HepG2 (cell line): ENCODE data around the gene CCDC88A. TPM values are rescaled to one million over a fixed set of nuclear protein-coding genes. Genes with fewer than 3 reads are reported as not detected.

Experiments used
- ATAC-seq: fragments of 200-7000 bp; cut with Tn5 transposase; 3 replicates; pipeline ENCODE4 v1.9.1; 2020; ENCODE audit warnings: mild to moderate bottlenecking, moderate library complexity
- BruUV-seq: library from RNA; stranded (reverse); fragments of 400-500 nt; replicated peaks from 2 replicates; lab custom pipeline; 2021; lab: Mats Ljungman, UMichigan
- CTCF ChIA-PET: fragments of 300-600 bp; formaldehyde crosslinking; extraction: SDS; loops from one replicate; lab custom pipeline; 2021; ENCODE audit warnings: low total read pairs, inconsistent platforms, low intra/inter-chr PET ratio; lab: Yijun Ruan, JAX
- POLR2A ChIA-PET: fragments of 350-600 bp; sonication (Branson Sonifier 250); formaldehyde crosslinking; loops from one replicate; lab custom pipeline; 2020; ENCODE audit warnings: antibody characterized with exemption, inconsistent platforms; lab: Yijun Ruan, JAX
- DNase-seq: peaks from one replicate; pipeline ENCODE4 v3.0.0-alpha.2; 2015; ENCODE audit warnings: low spot score
- FAIRE-seq: peaks from 3 replicates; lab custom pipeline; 2011; peaks lifted over from hg19 to GRCh38; lab: Jason Lieb, UNC
- H2AFZ ChIP-seq: one replicate; pipeline ENCODE4 v1.6.1; 2011; ENCODE audit warnings: low read length, inconsistent platforms
- H3K27ac ChIP-seq: fragments of 300-600 bp; 3 replicates; pipeline ENCODE4 v1.8.0; 2011; ENCODE audit warnings: mixed run types, mild to moderate bottlenecking, mixed read lengths, low read length, inconsistent platforms; ENCODE audit not compliant: insufficient read depth; ENCODE audit errors: extremely low read length
- H3K27me3 ChIP-seq, 2 experiments: fragments of 200-600 bp in 1 of 2; 2 replicates in 1 of 2; 3 replicates in 1 of 2; pipeline versions ENCODE4 v1.6.0 to v1.8.0; 2011; ENCODE audit warnings: low read length in 2 of 2, mild to moderate bottlenecking in 2 of 2, moderate library complexity in 2 of 2, inconsistent platforms in 1 of 2; ENCODE audit not compliant: insufficient read depth in 2 of 2, control insufficient read depth in 1 of 2
- H3K36me3 ChIP-seq, 2 experiments: fragments of 200-600 bp in 1 of 2; replicated peaks in 1 of 2; 2 replicates in 1 of 2; 3 replicates in 1 of 2; pipeline versions ENCODE4 v1.5.1 to v1.8.0; 2011; ENCODE audit warnings: low read length in 2 of 2, inconsistent platforms in 1 of 2; ENCODE audit not compliant: insufficient read depth in 2 of 2, control insufficient read depth in 1 of 2
- H3K4me1 ChIP-seq: 2 replicates; pipeline ENCODE4 v1.5.1; 2012; ENCODE audit warnings: low read length, inconsistent platforms; ENCODE audit not compliant: insufficient read depth
- H3K4me2 ChIP-seq: 2 replicates; pipeline ENCODE4 v1.6.0; 2011; ENCODE audit warnings: low read depth, low read length, inconsistent platforms
- H3K4me3 ChIP-seq, 3 experiments: fragments of 200-600 bp in 1 of 3; sonication (generic), shearing (Covaris generic) in 1 of 3; replicated peaks in 1 of 3; 2 replicates each; pipeline ENCODE4 v1.5.1; 2011 to 2016; ENCODE audit warnings: low read length in 3 of 3, inconsistent platforms in 2 of 3, low read depth in 2 of 3, mild to moderate bottlenecking in 2 of 3, control low read depth in 1 of 3, mixed read lengths in 1 of 3; ENCODE audit not compliant: insufficient read depth in 1 of 3
- H3K79me2 ChIP-seq: one replicate; pipeline ENCODE4 v1.6.1; 2011; ENCODE audit warnings: low read length, inconsistent platforms; ENCODE audit not compliant: insufficient read depth
- H3K9ac ChIP-seq: 2 replicates; pipeline ENCODE4 v1.6.0; 2011; ENCODE audit warnings: mild to moderate bottlenecking, low read depth, low read length, inconsistent platforms; ENCODE audit not compliant: insufficient read depth
- H3K9me3 ChIP-seq: 2 replicates; pipeline ENCODE4 v1.5.1; 2012; ENCODE audit warnings: mild to moderate bottlenecking, low read length
- H4K20me1 ChIP-seq: 2 replicates; pipeline ENCODE4 v1.6.0; 2011; ENCODE audit warnings: inconsistent platforms, mild to moderate bottlenecking, low read length, moderate library complexity; ENCODE audit not compliant: insufficient read depth
- KLF13 ChIP-seq: sonication (generic); formaldehyde crosslinking; IDR thresholded peaks from 2 replicates; pipeline ENCODE4 v1.4.0; 2020; ENCODE audit warnings: mild to moderate bottlenecking, missing genetic modification reagents
- MED13 ChIP-seq: sonication (generic); formaldehyde crosslinking; IDR thresholded peaks from 2 replicates; pipeline ENCODE4 v1.5.0; 2020; ENCODE audit warnings: missing genetic modification reagents
- NBN ChIP-seq: fragments of 450-650 bp; conservative IDR thresholded peaks from 2 replicates; pipeline ENCODE4 v1.6.1; 2017
- PAF1 ChIP-seq: IDR thresholded peaks from 2 replicates; pipeline ENCODE4 v1.6.1; 2016; ENCODE audit warnings: missing genetic modification reagents, missing compliant biosample characterization
- PAWR ChIP-seq: sonication (generic); formaldehyde crosslinking; IDR thresholded peaks from 2 replicates; pipeline ENCODE4 v1.4.0; 2020; ENCODE audit warnings: missing genetic modification reagents, mild to moderate bottlenecking, borderline replicate concordance
- PPARG ChIP-seq: conservative IDR thresholded peaks from 2 replicates; pipeline ENCODE4 v1.6.1; 2016; ENCODE audit warnings: missing biosample characterization, missing genetic modification reagents
- SP1 ChIP-seq, 2 experiments: fragments of 450-650 bp in 1 of 2; sonication (generic) in 1 of 2; formaldehyde crosslinking in 1 of 2; IDR thresholded peaks; 2 replicates each; pipeline versions ENCODE4 v1.4.0 to v1.6.1; 2016 to 2020; ENCODE audit warnings: missing genetic modification reagents in 1 of 2
- SP140L ChIP-seq: sonication (generic); formaldehyde crosslinking; IDR thresholded peaks from 2 replicates; pipeline ENCODE4 v1.4.0; 2020; ENCODE audit warnings: missing genetic modification reagents, borderline replicate concordance
- ZNF563 ChIP-seq: sonication (generic); formaldehyde crosslinking; IDR thresholded peaks from 2 replicates; pipeline ENCODE4 v1.8.0; 2022; ENCODE audit warnings: mild to moderate bottlenecking, moderate library complexity, missing genetic modification reagents
- ZNF569 ChIP-seq: sonication (generic); formaldehyde crosslinking; IDR thresholded peaks from 2 replicates; pipeline ENCODE4 v1.5.0; 2020; ENCODE audit warnings: mild to moderate bottlenecking, missing genetic modification reagents, moderate library complexity, borderline replicate concordance
- WGBS: methylation state at CpG from one replicate; pipeline ENCODE4 v1.1.6; 2017; ENCODE audit warnings: low lambda C conversion rate; 5-methylcytosine and 5-hydroxymethylcytosine counted together
- in situ Hi-C: cut with HindIII; loops from 2 replicates; pipeline ENCODE4 v1.10.0; 2017; ENCODE audit warnings: low pct_unique_long_range_greater_than_20kb; ENCODE audit not compliant: extremely low pct_ligation_motif_present
- intact Hi-C: fragments of 100-400 bp; cut with micrococcal nuclease; formaldehyde crosslinking; loops from one replicate; pipeline ENCODE4 v1.10.0; 2022; ENCODE audit not compliant: unreplicated experiment
- polyA plus RNA-seq, 8 experiments: library from polyadenylated mRNA; depleted of rRNA in 3 of 8; stranded (reverse) in 7 of 8; unstranded in 1 of 8; fragments of >200 nt; fragmentation: Illumina TruSeq in 4 of 8; extraction: Trizol in 4 of 8; gene quantifications; 2 replicates each; pipeline versions ENCODE4 v1.2.1 to v1.2.3, GENCODE V29; 2011 to 2016; ENCODE audit warnings: low read depth in 4 of 8, missing spikeins in 1 of 8, mixed read lengths in 1 of 8; ENCODE audit not compliant: insufficient read depth in 1 of 8
- total RNA-seq, 5 experiments: library from RNA; depleted of rRNA; stranded (reverse); fragments of >200 nt; fragmentation: Illumina TruSeq; extraction: Trizol; gene quantifications; 2 replicates each; pipeline ENCODE4 v1.2.3, GENCODE V29; 2016; ENCODE audit warnings: low read depth in 1 of 5
- TF ChIP-seq, protein P1 (sequence below), 2 experiments: sonication (generic) in 1 of 2; formaldehyde crosslinking in 1 of 2; IDR thresholded peaks; 2 replicates each; pipeline versions ENCODE4 v1.5.1 to v1.6.1; 2011 to 2020; ENCODE audit warnings: borderline replicate concordance in 1 of 2, low read depth in 1 of 2, low read length in 1 of 2, mild to moderate bottlenecking in 1 of 2, missing genetic modification reagents in 1 of 2, moderate library complexity in 1 of 2
- TF ChIP-seq, protein P2 (sequence below): sonication (generic); formaldehyde crosslinking; IDR thresholded peaks from 2 replicates; pipeline ENCODE4 v1.8.0; 2022; ENCODE audit warnings: mild to moderate bottlenecking, missing genetic modification reagents, moderate library complexity
- TF ChIP-seq, protein P3 (sequence below): IDR thresholded peaks from 2 replicates; pipeline ENCODE4 v1.6.1; 2012; ENCODE audit warnings: low read depth, low read length, improper control_type of control experiment

CCDC88A gene
- total and polyA plus RNA-seq, 2 of the 13 experiments (the other 11 are each of a cell fraction or from before 2014, with no cell fraction given), result 43.2 to 84.1 TPM

DNA sequence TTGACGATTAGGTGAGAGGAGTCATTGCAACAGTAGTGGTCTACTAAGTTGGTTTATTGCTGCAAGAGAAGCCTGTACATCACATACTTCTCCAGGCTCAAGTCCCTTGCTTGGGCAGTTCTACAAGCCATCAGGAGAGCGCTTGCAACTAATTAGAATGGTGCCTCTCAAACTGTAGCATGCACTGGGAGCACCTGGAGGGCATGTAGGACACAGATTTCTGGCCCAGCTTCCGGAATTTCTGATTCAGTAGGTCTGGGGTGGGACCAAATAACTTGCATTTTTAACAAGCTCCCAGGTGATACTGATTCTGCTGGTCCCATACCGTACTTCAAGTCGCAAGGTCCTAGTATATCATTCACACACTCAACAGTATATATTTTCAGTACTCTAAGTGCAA is 34.5 kb upstream of the CCDC88A start:
- Histone ChIP-seq H3K4me2 (no peak overlapping the region), H3K9ac (no peak overlapping the region), H3K79me2 (no peaks in the 10 kb centered on the region), H3K9me3 (no peaks in the 10 kb centered on the region), H2AFZ (no peak overlapping the region), H3K36me3 (no peaks in the 10 kb centered on the region), H3K27ac (no peak overlapping the region), H4K20me1 (no peaks in the 10 kb centered on the region), H3K4me1 (no peaks in the 10 kb centered on the region), H3K27me3 (peaks cover 0 to 6% of the 10 kb centered on the region in 2 experiments; a peak in 2 of 5 replicates), H3K4me3 (no peak overlapping the region)
- TF ChIP-seq MED13 (CRISPR knock-in tag), result no peak
- no peak for TF ChIP-seq NBN
- TF ChIP-seq, protein P1, sequence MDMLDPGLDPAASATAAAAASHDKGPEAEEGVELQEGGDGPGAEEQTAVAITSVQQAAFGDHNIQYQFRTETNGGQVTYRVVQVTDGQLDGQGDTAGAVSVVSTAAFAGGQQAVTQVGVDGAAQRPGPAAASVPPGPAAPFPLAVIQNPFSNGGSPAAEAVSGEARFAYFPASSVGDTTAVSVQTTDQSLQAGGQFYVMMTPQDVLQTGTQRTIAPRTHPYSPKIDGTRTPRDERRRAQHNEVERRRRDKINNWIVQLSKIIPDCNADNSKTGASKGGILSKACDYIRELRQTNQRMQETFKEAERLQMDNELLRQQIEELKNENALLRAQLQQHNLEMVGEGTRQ (IDR thresholded peaks at IDR 0.05; ENCODE audit: low read depth, low read length), result no peak
- TF ChIP-seq, protein P1 (CRISPR knock-in tag; IDR thresholded peaks at IDR 0.05; ENCODE audit: borderline replicate concordance), result no peak
- TF ChIP-seq PPARG (CRISPR knock-in tag), result no peak
- ChIA-PET CTCF (no interaction called here), POLR2A (no interaction called here)
- DNase-seq (no peak), FAIRE-seq (no peak), ATAC-seq (no peak)
- intact Hi-C loops, result no loop called here
- in situ Hi-C loops, result no loop called here
- BruUV-seq, result no TSS peak
- WGBS, result 49% methylated on average over 4 of the region's 5 CpGs

DNA sequence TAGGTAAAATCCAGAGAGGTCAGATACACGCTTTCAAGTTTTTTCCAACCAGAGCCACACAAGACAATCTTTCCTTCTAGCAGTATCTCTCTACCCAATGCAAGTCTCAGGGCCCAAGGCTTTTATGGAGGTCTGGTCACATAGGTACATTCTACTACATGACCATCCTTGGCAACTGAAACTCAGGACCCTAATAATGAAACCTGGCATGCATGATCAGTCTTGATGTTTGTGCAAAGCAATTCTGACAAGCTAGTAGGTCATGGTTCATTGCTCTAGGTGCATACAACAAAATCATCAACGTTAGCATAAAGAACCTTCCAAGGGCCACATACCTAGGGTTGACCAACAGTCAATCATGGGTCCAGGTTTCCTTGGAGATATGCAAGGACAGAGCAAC is 33.2 kb upstream of the CCDC88A start:
- in situ Hi-C loops, result no loop called here
- TF ChIP-seq, protein P2, sequence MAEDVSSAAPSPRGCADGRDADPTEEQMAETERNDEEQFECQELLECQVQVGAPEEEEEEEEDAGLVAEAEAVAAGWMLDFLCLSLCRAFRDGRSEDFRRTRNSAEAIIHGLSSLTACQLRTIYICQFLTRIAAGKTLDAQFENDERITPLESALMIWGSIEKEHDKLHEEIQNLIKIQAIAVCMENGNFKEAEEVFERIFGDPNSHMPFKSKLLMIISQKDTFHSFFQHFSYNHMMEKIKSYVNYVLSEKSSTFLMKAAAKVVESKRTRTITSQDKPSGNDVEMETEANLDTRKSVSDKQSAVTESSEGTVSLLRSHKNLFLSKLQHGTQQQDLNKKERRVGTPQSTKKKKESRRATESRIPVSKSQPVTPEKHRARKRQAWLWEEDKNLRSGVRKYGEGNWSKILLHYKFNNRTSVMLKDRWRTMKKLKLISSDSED, result no peak
- no peak for TF ChIP-seq PAWR (CRISPR knock-in tag)
- TF ChIP-seq ZNF569 (CRISPR knock-in tag), result no peak
- TF ChIP-seq, protein P3, sequence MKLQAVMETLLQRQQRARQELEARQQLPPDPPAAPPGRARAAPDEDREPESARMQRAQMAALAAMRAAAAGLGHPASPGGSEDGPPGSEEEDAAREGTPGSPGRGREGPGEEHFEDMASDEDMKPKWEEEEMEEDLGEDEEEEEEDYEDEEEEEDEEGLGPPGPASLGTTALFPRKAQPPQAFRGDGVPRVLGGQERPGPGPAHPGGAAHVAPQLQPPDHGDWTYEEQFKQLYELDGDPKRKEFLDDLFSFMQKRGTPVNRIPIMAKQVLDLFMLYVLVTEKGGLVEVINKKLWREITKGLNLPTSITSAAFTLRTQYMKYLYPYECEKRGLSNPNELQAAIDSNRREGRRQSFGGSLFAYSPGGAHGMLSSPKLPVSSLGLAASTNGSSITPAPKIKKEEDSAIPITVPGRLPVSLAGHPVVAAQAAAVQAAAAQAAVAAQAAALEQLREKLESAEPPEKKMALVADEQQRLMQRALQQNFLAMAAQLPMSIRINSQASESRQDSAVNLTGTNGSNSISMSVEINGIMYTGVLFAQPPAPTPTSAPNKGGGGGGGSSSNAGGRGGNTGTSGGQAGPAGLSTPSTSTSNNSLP, result no peak
- TF ChIP-seq SP140L (CRISPR knock-in tag), result no peak
- no peak for TF ChIP-seq ZNF563 (CRISPR knock-in tag)
- no peak for TF ChIP-seq SP1 (IDR thresholded peaks at IDR 0.05)
- no peak for TF ChIP-seq SP1 (CRISPR knock-in tag; IDR thresholded peaks at IDR 0.05)
- no peak for TF ChIP-seq KLF13 (CRISPR knock-in tag)
- TF ChIP-seq PAF1 (CRISPR knock-in tag), result no peak

More for the DNA sequence above, 33.2 kb upstream of the CCDC88A start:
- H3K9me3 ChIP-seq, result no peaks in the 10 kb centered on the region
- no peak overlapping the region for H3K4me3 ChIP-seq
- H3K27ac ChIP-seq, result no peak overlapping the region
- intact Hi-C loops, result no loop called here
- H4K20me1 ChIP-seq, result no peaks in the 10 kb centered on the region
- H3K27me3 ChIP-seq, result peaks cover 0 to 6% of the 10 kb centered on the region in 2 experiments; a peak in 2 of 5 replicates
- 47% methylated on average over 2 of the region's 2 CpGs for WGBS
- H3K9ac ChIP-seq, result no peak overlapping the region
- FAIRE-seq (no peak), ATAC-seq (no peak), DNase-seq (no peak)
- BruUV-seq, result no TSS peak
- no peak overlapping the region for H3K4me2 ChIP-seq
- no peak overlapping the region for H2AFZ ChIP-seq
- ChIA-PET POLR2A (no interaction called here), CTCF (no interaction called here)
- no peaks in the 10 kb centered on the region for H3K4me1 ChIP-seq
- H3K79me2 ChIP-seq, result no peaks in the 10 kb centered on the region
- H3K36me3 ChIP-seq, result no peaks in the 10 kb centered on the region
